Activated CD8-positive, alpha-beta T cell treated with anti-CD3 and anti-CD28 coated beads for 36 hours (primary cell): ENCODE results near the gene HSD11B1. TPM values are rescaled to one million over a fixed set of nuclear protein-coding genes. Genes with fewer than 3 reads are reported as not detected.

Source experiments
- ATAC-seq: fragments of 200-7000 bp; cut with Tn5 transposase; one replicate; pipeline ENCODE4 v1.10.0; 2021; ENCODE audit warnings: mild to moderate bottlenecking, moderate library complexity
- CTCF ChIA-PET: fragments of 350-600 bp; sonication (Branson Sonifier 250); formaldehyde crosslinking; loops from one replicate; lab custom pipeline; 2021; ENCODE audit warnings: antibody characterized with exemption; lab: Charles Lee
- POLR2A ChIA-PET: fragments of 350-600 bp; sonication (Branson Sonifier 250); formaldehyde crosslinking; loops from one replicate; lab custom pipeline; 2021; ENCODE audit warnings: antibody characterized with exemption; lab: Charles Lee
- DNase-seq: peaks from one replicate; pipeline ENCODE4 v3.0.0-alpha.2; 2020
- H3K27ac Mint-ChIP-seq: one replicate; pipeline ENCODE4 v1.8.0; 2021; ENCODE audit warnings: mild to moderate bottlenecking, mixed read lengths
- H3K27me3 Mint-ChIP-seq: one replicate; pipeline ENCODE4 v1.8.0; 2021; ENCODE audit warnings: mixed read lengths
- H3K36me3 Mint-ChIP-seq: one replicate; pipeline ENCODE4 v1.8.0; 2021; ENCODE audit warnings: low read depth, mixed read lengths
- H3K4me1 Mint-ChIP-seq: one replicate; pipeline ENCODE4 v1.8.0; 2021; ENCODE audit warnings: low read depth, mixed read lengths
- H3K4me3 Mint-ChIP-seq: one replicate; pipeline ENCODE4 v1.8.0; 2021; ENCODE audit warnings: mild to moderate bottlenecking, moderate library complexity, mixed read lengths
- H3K9me3 Mint-ChIP-seq: one replicate; pipeline ENCODE4 v1.8.0; 2021; ENCODE audit warnings: mixed read lengths
- intact Hi-C: fragments of 100-400 bp; cut with micrococcal nuclease; formaldehyde crosslinking; loops from one replicate; pipeline ENCODE4 v1.10.0; 2022
- total RNA-seq, 2 experiments: library from RNA; stranded (reverse); gene quantifications; one replicate each; pipeline ENCODE4 v1.2.3, GENCODE V29; 2021
- TF ChIP-seq, protein P1 (sequence below): fragments of 200-600 bp; IDR thresholded peaks from one replicate; pipeline ENCODE4 v1.8.0; 2022; ENCODE audit warnings: antibody characterized with exemption, mild to moderate bottlenecking

The HSD11B1 gene
- total RNA-seq, 2 experiments from 2014 or later = 0.47 to 0.59 TPM

DNA sequence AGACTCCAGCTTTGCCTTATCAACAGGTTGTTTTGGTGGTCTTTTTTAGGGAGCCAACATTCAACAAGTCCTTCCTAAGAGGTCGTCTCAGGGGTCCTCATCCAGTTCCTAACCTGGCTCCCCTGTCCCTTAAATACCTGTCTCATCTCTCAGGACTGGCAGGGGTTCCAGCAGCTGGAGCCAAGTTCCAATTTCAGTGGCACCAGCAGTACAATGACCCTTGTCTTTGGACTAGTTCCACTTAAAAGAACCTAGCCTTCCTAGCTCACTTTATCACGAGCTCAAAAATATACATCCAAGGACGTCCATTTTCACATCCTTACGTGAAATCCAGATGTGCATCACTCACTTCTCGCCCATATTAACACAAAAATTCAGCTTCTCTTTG is 32.5 kb downstream of the HSD11B1 start:
- H3K4me3 Mint-ChIP-seq = no peak overlapping the region
- ChIA-PET CTCF (interaction anchor here (1.0 to 3.3 kb wide), 14 partner anchors 9 to 170 kb away, joined by 3 to 40 read pairs (median 4); partner anchors contain the start of gene TRAF3IP3), POLR2A (interaction anchor here (0.8 to 4.1 kb wide), 5 partner anchors 11 to 63 kb away, joined by 3 to 20 read pairs (median 4); no protein-coding TSS in a partner anchor)
- peak overlapping the region; percentile 77 for H3K27ac Mint-ChIP-seq
- DNase-seq = no peak
- no peaks in the 10 kb centered on the region for H3K27me3 Mint-ChIP-seq
- ATAC-seq = no peak
- H3K36me3 Mint-ChIP-seq = peaks cover 1% of the 10 kb centered on the region
- intact Hi-C loops = no loop called here
- no peaks in the 10 kb centered on the region for H3K9me3 Mint-ChIP-seq
- peaks cover 46% of the 10 kb centered on the region for H3K4me1 Mint-ChIP-seq
- TF ChIP-seq, protein P1, sequence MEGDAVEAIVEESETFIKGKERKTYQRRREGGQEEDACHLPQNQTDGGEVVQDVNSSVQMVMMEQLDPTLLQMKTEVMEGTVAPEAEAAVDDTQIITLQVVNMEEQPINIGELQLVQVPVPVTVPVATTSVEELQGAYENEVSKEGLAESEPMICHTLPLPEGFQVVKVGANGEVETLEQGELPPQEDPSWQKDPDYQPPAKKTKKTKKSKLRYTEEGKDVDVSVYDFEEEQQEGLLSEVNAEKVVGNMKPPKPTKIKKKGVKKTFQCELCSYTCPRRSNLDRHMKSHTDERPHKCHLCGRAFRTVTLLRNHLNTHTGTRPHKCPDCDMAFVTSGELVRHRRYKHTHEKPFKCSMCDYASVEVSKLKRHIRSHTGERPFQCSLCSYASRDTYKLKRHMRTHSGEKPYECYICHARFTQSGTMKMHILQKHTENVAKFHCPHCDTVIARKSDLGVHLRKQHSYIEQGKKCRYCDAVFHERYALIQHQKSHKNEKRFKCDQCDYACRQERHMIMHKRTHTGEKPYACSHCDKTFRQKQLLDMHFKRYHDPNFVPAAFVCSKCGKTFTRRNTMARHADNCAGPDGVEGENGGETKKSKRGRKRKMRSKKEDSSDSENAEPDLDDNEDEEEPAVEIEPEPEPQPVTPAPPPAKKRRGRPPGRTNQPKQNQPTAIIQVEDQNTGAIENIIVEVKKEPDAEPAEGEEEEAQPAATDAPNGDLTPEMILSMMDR = no peak

DNA sequence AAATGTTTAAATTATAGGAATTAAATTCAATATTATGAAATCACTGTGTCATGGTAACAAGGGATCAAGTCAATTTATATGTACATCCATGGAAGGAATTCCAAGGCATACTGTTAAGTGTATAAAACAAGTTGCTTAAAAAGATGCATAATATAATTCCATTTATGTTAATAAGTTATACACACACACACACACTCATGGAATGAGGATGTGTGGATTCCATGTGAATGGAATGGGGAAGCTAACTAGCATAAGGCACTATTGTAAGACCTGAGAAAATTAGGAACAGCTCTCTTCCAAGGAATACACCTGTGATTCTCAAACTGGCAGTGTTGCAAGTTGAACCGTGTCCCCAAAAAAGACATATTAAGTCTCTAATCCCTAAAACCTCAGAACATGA is 33.6 kb downstream of the HSD11B1 start:
- ATAC-seq = no peak
- Mint-ChIP-seq H3K9me3 (no peaks in the 10 kb centered on the region), H3K4me1 (peaks cover 52% of the 10 kb centered on the region), H3K36me3 (peaks cover 1% of the 10 kb centered on the region), H3K4me3 (no peak overlapping the region), H3K27me3 (no peaks in the 10 kb centered on the region), H3K27ac (no peak overlapping the region)
- CTCF ChIA-PET = interaction anchor here (1.6 to 3.3 kb wide), 3 partner anchors 10 to 85 kb away, joined by 9 to 40 read pairs (median 9); no protein-coding TSS in a partner anchor
- TF ChIP-seq, protein P1 = no peak
- POLR2A ChIA-PET = no interaction called here
- intact Hi-C loops = no loop called here
- DNase-seq = no peak

DNA sequence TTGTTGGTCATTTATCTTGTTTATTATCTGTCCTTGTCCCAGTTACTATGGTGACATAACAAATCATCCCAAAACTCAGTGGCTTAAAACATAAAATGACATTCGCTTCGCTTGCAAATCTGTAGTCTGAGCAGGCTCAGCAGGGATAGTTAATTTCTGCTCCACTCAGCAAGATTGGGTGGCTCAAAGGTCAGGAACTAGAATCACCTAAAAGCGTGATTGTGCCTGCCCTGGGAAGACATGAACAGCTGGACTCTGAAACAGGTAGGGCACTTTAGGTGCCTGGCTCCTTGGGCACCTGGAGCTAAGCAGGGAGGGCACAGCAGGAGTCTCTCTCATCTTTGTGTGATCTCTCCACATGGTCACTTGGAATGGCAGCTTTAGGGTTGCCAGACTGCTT is 36.5 kb downstream of the HSD11B1 start:
- no peaks in the 10 kb centered on the region for H3K27me3 Mint-ChIP-seq
- H3K9me3 Mint-ChIP-seq = no peaks in the 10 kb centered on the region
- CTCF ChIA-PET = interaction anchor here (0.6 to 0.9 kb wide), 2 partner anchors 9 to 175 kb away, joined by 3 read pairs; no protein-coding TSS in a partner anchor
- peaks cover 32% of the 10 kb centered on the region for H3K4me1 Mint-ChIP-seq
- DNase-seq = no peak
- TF ChIP-seq, protein P1 = no peak
- intact Hi-C loops = loop anchor here (10.0 kb wide), 1 partner anchor 136 kb away; no protein-coding TSS in a partner anchor
- POLR2A ChIA-PET = no interaction called here
- H3K27ac Mint-ChIP-seq = no peak overlapping the region
- H3K36me3 Mint-ChIP-seq = peaks cover 1% of the 10 kb centered on the region
- H3K4me3 Mint-ChIP-seq = no peak overlapping the region
- no peak for ATAC-seq

DNA sequence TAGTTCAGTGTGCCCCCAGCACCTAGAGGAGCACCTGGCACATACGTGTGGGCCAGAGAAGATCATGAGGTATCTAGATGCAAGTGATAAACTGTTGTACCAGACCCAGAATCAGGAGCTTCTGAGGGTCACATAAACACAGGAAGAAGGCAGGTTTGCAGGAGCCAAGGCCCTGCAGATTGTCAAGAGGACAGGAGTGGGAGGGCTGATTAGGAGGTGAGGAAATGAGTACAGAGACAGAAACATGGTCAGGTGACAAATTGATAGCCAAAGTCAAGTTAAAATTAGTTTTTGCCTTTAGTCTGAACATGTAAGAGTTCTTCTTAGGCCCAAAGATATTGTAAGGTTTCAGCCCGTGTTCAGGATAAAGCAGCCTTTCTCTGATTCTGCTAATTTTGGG is 37.2 kb downstream of the HSD11B1 start:
- TF ChIP-seq, protein P1 = no peak
- Mint-ChIP-seq H3K36me3 (peaks cover 1% of the 10 kb centered on the region), H3K27ac (peak overlapping the region; percentile 42), H3K9me3 (no peaks in the 10 kb centered on the region), H3K4me3 (no peak overlapping the region), H3K27me3 (no peaks in the 10 kb centered on the region), H3K4me1 (peaks cover 32% of the 10 kb centered on the region)
- intact Hi-C loops = loop anchor here (10.0 kb wide), 1 partner anchor 137 kb away; no protein-coding TSS in a partner anchor
- CTCF ChIA-PET = interaction anchor here (0.9 kb wide), 1 partner anchor 176 kb away, joined by 3 read pairs; no protein-coding TSS in a partner anchor
- no peak for DNase-seq
- POLR2A ChIA-PET = no interaction called here
- no peak for ATAC-seq

DNA sequence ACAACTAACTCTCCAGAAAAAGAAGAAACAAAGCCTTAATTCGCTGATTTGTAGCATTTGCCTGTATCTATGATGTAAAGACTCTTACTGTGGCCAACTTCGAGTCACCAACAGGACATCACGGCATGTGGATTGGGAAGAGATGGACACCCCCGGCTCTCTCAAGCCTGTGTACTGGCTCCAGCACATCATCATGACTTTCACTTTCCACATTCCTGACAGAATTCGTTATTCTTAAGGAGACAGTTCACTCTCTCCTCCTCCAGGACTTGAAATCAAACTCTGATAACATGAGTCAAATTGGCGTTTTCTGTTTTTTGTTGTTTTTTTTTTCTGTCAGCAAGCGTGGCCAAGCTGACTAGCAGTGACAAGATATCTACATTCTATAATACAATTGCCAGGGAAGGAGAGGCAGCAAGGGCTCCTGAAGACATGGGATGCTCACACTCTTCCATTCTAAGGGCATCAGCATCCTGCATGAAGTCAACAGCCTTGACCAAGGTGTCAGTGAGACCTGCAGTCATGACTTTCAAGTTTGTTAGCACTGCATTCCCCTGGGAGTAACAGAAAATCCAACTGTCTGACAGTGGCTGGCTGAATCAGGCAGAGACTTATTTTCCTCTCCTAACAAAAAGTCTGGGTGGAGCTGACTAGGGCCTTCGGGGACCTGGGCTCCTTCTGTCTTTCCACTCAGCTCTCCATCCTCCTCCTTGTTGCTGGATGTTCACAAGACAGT is 37.9 kb downstream of the HSD11B1 start:
- POLR2A ChIA-PET = interaction anchor here (0.7 to 1.3 kb wide), 2 partner anchors 9 to 24 kb away, joined by 4 read pairs; no protein-coding TSS in a partner anchor
- Mint-ChIP-seq H3K36me3 (peaks cover 1% of the 10 kb centered on the region), H3K4me1 (peaks cover 33% of the 10 kb centered on the region), H3K27ac (peak overlapping the region; percentile 4), H3K27me3 (no peaks in the 10 kb centered on the region), H3K9me3 (no peaks in the 10 kb centered on the region), H3K4me3 (no peak overlapping the region)
- ATAC-seq (no peak), DNase-seq (no peak)
- intact Hi-C loops = loop anchor here (10.0 kb wide), 1 partner anchor 138 kb away; no protein-coding TSS in a partner anchor
- CTCF ChIA-PET = interaction anchor here (0.7 to 2.1 kb wide), 4 partner anchors 9 to 81 kb away, joined by 3 to 8 read pairs (median 3); no protein-coding TSS in a partner anchor
- TF ChIP-seq, protein P1 = no peak
